HG03571 (cell line): ENCODE data around the gene ZDHHC13.
"Not testable (repeated sequence)": the region's sequence is repeated elsewhere in the genome, so short reads cannot be mapped to it uniquely, and the experiment has no call there.

ENCODE experiments used
- ATAC-seq: cut with Tn5 transposase; IDR thresholded peaks from one replicate; pipeline ENCODE4 v1.9.1; 2021; ENCODE audit not compliant: unreplicated experiment

The ZDHHC13 gene

GRCh38 chr11:19099093-19099492 is 17.9 kb upstream of the ZDHHC13 start:
- no peak for ATAC-seq

GRCh38 chr11:19100885-19101284 is 16.1 kb upstream of the ZDHHC13 start:
- ATAC-seq = no peak

GRCh38 chr11:19101796-19102520 is 15.0 kb upstream of the ZDHHC13 start:
- ATAC-seq = no peak

GRCh38 chr11:19102521-19102900 is 14.5 kb upstream of the ZDHHC13 start:
- ATAC-seq = no peak

GRCh38 chr11:19105011-19105410 is 12.0 kb upstream of the ZDHHC13 start:
- no peak for ATAC-seq

GRCh38 chr11:19107125-19107524 is 9.8 kb upstream of the ZDHHC13 start:
- ATAC-seq = no peak

GRCh38 chr11:19110295-19110694 is 6.7 kb upstream of the ZDHHC13 start:
- ATAC-seq = no peak

- no peak for ATAC-seq
These were observed 5.2 kb upstream of the ZDHHC13 start for GRCh38 chr11:19111809-19112208.

GRCh38 chr11:19116276-19116970 is 545 bp upstream of the ZDHHC13 start:
- ATAC-seq = no peak

GRCh38 chr11:19117760-19118097 is 761 bp downstream of the ZDHHC13 start:
- ATAC-seq = no peak

- no peak for ATAC-seq
These were observed 4.7 kb downstream of the ZDHHC13 start for GRCh38 chr11:19121646-19122045.

GRCh38 chr11:19122960-19123615 is 6.1 kb downstream of the ZDHHC13 start:
- no peak for ATAC-seq

- not testable (repeated sequence) for ATAC-seq
These were observed 9.8 kb downstream of the ZDHHC13 start for GRCh38 chr11:19126562-19127325.

- ATAC-seq = no peak
These were observed 17.0 kb downstream of the ZDHHC13 start for GRCh38 chr11:19134004-19134403.

- ATAC-seq = not testable (repeated sequence)
These were observed 19.9 kb downstream of the ZDHHC13 start for GRCh38 chr11:19136884-19137283.

- ATAC-seq = no peak
These were observed 28.4 kb downstream of the ZDHHC13 start for GRCh38 chr11:19145319-19145718.

- ATAC-seq = no peak
These were observed 39.9 kb downstream of the ZDHHC13 start for GRCh38 chr11:19156892-19157291.

GRCh38 chr11:19160847-19161246 is 43.9 kb downstream of the ZDHHC13 start:
- no peak for ATAC-seq

- ATAC-seq = no peak
These were observed 44.7 kb downstream of the ZDHHC13 start for GRCh38 chr11:19161651-19162050.

- no peak for ATAC-seq
These were observed 46.1 kb downstream of the ZDHHC13 start for GRCh38 chr11:19162951-19163505.

- ATAC-seq = no peak
These were observed 46.6 kb downstream of the ZDHHC13 start for GRCh38 chr11:19163617-19164016.
